HG02642 (cell line): Measurements from ENCODE around the gene KRTAP5-5.
"Not testable (repeated sequence)": the region's sequence is repeated elsewhere in the genome, so short reads cannot be mapped to it uniquely, and the experiment has no call there.

ENCODE experiments used
- ATAC-seq: cut with Tn5 transposase; IDR thresholded peaks from one replicate; pipeline ENCODE4 v1.9.1; 2021; ENCODE audit warnings: mild to moderate bottlenecking; ENCODE audit not compliant: unreplicated experiment, poor library complexity

The KRTAP5-5 gene

GRCh38 chr11:1654388-1655167, 25.0 kb downstream of the KRTAP5-5 start:
- no peak for ATAC-seq

DNA sequence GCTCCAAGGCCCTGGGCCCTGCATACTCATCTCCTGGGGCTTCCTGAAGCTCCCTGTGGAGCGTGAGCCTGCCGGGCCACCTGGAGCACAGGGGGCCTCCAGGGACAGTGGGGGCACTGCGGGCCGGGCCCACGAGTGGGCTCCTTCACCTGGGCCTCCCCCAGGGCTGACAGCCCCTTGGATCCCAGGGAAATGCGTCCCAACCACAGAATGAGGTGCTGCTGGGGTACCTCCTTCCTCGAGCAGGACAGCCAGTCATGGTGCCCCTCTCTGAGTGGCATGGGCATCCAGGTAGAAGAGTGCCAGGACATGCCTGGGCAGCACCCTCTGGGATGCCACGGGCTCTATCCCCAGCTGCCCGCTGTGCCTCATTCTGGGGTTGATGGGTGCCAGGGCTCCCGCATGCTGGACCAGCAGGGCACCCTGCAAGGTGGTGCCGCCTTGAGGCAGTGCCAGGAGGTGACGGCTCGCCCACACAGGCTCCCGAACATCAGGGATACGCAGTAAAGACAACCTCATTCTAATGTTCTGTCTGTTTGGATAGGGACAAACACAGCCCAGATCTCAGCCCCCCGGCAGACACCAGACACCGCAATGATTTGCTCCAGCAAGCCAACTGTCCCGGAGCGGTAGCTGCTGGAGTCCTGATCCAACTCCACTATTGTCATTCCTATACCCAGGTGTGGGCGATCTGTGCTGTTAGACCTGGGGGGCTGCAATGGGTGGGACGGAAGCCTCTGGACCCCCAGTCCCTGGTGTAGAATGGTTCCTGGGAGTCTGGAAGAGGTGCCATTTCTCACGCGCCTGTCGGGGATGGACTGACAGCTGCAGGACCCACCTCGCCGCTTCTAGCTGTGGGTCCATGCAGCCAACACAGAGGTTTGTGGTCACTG, 25.8 kb downstream of the KRTAP5-5 start:
- ATAC-seq: no peak

GRCh38 chr11:1656061-1656441, 26.5 kb downstream of the KRTAP5-5 start:
- ATAC-seq: no peak

DNA sequence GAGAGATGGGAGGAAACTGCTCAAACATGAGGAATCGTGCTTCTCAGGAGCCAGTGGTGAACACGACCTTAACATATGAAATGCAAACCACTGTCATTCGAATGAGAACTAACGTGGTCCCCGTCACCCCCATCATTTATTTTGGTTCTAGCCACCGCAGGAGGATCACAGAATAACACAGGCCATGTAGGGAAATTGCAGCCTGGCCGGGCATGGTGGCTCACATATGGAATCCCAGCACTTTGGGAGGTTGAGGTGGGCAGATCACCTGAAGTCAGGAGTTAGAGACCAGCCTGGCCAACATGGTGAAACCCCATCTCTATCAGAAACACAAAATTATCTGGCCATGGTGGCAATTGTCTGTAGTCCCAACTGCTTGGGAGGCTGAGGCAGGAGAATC, 27.1 kb downstream of the KRTAP5-5 start:
- ATAC-seq: no peak

GRCh38 chr11:1659506-1659905, 29.9 kb downstream of the KRTAP5-5 start:
- no peak for ATAC-seq

DNA sequence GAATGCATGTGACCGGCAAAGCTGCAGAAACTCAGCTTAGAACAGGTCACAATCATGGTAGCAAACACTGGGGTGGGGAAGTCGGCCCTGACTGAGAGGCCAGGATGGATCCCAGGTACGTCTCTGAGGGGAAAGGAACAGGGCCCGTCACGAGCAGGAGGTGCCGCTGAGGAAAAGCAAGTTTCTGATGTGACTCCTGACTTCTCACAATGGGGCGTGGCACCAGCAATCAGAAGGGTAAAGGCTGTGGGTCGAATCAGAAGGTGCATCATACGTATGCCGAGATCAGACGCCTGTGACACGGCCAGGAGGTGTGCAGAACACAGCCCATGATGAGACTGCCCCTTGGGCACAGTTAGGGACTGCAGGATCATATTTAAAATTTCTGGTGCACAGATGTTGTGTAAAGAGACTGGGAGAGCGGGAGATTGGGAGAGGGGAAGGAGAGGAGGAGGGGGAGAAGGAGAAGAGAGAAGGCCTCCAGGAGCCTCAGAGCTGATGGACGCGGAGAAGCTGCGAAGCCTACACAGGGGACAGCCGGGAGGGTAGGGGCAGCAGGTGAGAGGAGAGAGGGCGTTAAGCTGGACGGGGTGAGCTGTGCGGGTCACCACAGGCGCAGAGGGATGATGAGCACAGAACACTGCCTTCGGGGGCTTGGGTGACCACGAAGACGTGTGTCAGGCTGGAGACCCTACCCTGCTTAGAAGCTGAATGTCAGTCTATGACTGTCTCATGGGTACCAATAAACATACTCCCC, 30.7 kb downstream of the KRTAP5-5 start:
- ATAC-seq: no peak

GRCh38 chr11:1661454-1662269, 32.1 kb downstream of the KRTAP5-5 start:
- ATAC-seq: not testable (repeated sequence)

GRCh38 chr11:1662699-1663283, 33.2 kb downstream of the KRTAP5-5 start:
- ATAC-seq: not testable (repeated sequence)

GRCh38 chr11:1665313-1665712, 35.7 kb downstream of the KRTAP5-5 start:
- no peak for ATAC-seq

DNA sequence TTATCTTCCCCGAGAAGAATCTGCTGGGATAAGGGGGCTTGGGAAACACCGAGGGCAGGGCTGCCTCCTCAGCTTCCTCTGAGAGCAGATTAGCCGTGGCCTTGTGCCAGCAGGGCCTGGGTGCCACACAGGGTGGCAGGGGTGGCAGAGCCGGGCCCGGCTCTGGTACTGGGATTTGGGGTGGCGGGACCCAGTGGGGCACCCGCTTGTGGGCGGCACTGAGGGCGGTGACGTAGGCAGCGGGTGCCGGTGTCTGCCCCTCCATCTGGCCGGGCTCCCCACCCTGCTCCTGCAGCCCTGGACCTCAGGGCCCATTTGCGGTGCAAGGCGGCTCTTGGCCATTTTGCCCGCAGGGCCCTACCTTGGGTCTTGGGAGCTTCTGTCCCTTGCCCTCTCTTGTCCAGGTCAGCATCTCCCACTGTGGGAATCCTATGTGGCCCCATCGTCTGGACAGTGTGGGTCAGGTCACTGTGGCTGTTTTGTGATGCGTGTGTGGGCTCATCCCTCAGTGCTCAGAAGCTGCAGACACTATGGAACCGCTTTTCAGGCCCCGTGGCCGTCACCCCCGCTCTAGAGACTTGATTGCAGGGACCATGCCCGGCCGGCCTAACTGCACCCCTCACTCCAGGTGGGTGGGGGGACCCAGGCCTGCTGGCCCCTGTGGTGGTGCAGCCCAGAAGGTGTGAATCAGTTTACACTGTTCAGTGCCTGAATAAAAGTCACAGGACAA, 37.7 kb downstream of the KRTAP5-5 start:
- ATAC-seq: no peak

DNA sequence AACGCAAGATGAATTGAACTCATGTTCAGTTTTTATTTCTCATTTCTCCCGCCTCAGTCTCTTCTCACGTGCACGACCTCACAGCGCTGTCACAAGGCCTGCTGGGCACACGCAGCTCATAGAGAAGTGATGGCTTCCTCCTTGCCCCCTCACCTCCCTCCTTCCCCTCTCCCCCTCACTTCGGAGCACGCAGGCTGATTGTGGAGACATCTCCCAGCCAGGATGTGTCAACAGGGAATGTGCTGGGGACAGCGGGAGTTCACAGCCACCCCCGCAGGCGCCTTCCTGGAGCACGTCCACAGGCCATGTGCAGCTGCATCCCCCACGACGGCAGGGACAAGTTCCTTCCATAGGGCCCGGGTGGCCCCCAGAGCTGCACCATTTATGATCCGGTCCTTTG, 38.3 kb downstream of the KRTAP5-5 start:
- ATAC-seq: no peak

DNA sequence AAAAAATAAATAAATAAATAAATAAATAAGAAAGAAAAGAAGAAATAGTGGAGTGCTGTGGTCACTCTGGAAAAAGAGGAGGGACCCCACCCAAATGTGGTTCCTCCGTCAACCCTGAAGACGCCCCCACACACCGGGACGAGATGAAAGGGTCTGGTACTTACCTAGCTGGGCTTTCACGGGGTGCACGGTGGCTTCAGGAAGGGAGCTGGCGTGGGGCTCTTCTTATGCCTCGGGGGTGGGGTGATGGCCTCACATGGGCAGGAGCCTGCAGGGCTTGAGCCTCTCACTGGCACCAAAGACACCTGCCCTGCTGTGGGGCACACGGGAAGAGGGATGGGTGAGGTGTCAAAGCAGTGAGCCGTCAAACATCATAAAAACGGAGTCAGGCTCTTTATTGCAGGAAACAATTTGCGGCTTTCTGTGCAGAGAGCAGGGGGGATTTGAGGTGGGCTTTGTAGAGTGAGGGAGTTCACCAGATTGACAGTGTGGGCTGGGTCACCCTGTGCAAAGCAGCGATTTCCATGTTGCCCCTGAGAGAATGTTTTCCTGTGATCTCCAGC, 39.4 kb downstream of the KRTAP5-5 start:
- no peak for ATAC-seq

- ATAC-seq: no peak
These were observed 40.1 kb downstream of the KRTAP5-5 start for GRCh38 chr11:1669546-1670218.

- ATAC-seq: not testable (repeated sequence)
These were observed 40.9 kb downstream of the KRTAP5-5 start for GRCh38 chr11:1670457-1670856.

GRCh38 chr11:1670905-1671371, 41.4 kb downstream of the KRTAP5-5 start:
- no peak for ATAC-seq

DNA sequence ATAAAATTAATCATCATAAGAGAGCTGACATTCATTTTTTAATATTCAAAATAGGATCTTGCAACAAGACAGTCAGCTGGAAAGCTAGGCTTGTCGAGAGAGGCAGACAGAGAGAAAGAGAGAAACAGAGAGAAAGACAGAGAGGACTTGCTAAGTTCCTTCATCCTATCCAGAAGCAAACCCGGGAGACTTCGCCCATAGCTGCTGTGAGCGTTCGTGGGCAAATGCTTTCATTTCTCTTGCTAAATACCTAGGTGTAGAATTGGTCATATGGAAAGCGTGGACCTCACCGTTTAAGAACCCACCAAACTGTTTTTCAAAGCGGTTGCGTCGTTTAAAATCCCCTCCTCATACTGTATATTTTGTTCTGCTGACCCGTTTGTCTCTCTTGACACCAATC, 42.1 kb downstream of the KRTAP5-5 start:
- no peak for ATAC-seq

- ATAC-seq: no peak
These were observed 43.2 kb downstream of the KRTAP5-5 start for GRCh38 chr11:1672613-1673350.
